RPMI8226 (cell line): Measurements from ENCODE around the gene BANF2.
"Not testable (repeated sequence)": the region's sequence is repeated elsewhere in the genome, so short reads cannot be mapped to it uniquely, and the experiment has no call there.

ENCODE experiments used
- DNase-seq: peaks from one replicate; pipeline ENCODE4 v3.0.0-alpha.2; 2015

BANF2 gene

DNA sequence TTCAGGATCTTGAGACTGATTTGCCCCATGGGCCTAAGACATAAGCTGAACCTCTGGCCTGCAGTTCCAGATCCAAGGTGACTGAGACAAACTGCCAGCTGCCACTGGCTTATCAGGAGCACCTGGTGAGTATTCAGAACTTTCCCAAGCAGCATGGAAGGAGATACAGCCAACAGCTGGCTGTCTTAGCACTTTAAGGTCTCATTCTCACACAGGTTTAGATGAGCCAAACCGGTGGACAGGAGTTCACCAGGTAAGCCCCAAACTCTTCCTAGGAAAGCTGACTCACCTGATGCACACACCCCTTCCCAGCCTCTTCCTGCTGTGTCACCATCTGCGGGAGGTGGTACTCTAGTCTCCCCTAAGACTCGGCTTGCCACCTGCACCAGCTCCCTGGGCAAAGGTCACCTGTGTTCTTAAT, at the start of gene BANF2:
BANF2 (plus strand) TSS at position 36 of the 421 bp plus-strand sequence. CDS start 25,060 bp downstream, outside the sequence.
- DNase-seq: peak; percentile 22

DNA sequence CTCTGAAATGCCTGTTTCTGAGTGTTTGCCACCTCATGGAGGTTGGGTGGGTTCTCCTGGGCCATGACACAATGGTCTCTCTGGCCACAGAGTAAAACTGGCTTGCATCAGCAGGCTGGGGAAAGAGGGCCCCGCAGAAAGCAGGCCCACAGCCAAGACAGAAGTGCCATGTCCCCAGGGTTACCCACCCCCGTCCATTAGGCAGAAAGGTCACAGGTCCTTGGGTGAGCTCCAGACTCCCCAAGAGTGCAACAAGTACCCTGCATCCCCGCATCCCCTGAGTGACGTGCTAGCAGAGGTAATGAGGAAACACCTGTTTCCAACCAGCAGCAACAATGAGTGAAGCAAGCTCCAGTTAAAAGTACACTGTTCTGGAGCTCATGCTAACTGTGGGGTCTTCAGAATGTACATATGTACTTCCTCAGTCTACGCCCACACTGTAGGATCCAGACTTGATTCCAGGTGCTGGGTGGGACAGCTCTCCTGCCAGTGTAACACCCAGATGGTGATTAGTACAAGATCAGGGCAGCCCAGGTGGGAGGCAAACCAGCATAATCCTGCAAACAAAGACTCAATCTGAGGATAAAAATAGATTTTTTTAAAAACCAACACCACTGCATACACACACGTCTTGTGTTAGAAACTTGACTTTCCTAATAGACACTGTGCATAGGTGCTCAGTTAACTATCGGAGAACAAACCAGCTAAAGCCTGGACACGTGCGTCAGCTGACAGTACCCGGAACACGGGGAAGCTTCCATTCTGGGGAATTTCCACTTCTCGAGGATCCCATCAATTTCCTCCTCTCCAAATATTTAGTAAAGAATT, 49.3 kb upstream of the BANF2 start:
- DNase-seq: peak; percentile 98

DNA sequence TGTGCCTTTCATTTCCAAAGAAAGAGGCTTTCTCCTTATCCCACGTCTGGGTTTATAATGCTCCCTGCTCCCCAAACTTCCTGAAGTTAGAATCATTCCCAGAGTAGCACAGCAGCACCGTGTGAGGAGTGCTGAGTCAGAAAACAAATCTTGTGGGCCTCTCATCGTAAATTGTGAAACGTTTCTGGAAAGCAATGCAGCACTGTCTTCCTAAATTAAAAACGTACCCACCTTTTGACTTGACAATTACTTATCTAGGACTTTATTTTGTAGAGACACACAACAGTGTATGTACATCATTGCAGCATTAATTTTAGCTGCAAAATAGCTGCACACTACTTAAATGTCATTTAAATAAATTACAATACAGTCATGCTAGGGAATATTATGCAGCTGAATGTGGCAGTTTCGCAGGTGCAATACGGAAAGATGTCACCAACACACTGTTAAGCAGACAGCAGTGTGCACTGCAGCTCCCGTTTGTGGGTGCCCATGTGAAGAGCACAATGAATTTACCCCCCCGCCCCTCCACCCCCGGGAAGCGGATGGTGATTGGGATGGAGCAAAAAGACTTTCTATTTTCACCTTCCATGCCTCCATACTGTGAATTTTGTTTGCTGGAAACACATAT, 48.5 kb upstream of the BANF2 start:
- DNase-seq: peak; percentile 54

DNA sequence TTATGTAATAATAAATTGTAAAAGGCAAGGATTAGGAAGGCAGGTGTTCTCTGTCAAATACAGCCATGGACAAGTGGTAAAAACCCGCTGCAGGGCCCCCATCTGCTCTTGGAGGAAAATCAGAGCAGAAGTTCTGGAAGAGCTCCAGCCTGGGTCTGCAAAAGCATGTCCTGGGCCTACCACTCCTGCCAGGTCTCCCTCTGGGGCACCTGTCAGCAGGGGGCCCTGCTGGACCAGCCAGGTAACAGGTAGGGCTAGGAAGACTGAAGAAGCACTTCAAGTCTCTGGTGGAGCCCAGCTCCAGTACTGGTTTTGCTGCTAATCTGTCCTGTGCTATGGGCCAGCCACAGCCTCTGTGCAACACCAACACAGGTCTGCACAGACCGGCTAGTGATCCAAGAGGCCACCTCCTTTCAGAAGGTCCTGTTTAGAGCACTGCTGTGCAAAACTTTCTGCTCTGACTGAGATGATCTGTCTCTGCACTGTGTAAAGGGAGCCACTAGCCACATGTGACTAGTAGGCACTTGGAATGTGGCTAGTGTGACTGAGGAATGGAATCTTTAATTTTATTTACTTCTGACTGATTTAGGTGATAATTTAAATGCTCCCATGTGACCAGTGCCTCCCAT, 47.9 kb upstream of the BANF2 start:
- DNase-seq: peak; percentile 82

DNA sequence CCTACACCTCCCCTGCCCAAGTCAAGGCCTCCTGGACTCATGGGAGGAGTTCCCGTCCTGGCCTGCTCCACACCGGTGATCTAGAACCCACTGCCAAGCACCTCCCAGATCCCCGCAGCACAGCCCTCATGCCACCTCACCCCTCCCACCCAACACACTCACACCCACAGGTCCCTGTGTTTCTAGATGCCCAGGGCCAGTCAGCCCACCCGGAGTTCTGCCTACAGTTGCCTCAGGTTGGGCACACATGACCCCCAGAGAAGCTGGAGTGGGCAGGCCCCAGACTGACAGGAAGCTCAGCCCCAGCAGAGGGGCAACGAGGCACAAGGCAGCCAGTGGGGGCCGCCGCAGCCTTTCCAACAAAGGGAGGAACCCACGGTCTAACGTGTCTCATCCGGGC, 47.4 kb upstream of the BANF2 start:
- DNase-seq: no peak

DNA sequence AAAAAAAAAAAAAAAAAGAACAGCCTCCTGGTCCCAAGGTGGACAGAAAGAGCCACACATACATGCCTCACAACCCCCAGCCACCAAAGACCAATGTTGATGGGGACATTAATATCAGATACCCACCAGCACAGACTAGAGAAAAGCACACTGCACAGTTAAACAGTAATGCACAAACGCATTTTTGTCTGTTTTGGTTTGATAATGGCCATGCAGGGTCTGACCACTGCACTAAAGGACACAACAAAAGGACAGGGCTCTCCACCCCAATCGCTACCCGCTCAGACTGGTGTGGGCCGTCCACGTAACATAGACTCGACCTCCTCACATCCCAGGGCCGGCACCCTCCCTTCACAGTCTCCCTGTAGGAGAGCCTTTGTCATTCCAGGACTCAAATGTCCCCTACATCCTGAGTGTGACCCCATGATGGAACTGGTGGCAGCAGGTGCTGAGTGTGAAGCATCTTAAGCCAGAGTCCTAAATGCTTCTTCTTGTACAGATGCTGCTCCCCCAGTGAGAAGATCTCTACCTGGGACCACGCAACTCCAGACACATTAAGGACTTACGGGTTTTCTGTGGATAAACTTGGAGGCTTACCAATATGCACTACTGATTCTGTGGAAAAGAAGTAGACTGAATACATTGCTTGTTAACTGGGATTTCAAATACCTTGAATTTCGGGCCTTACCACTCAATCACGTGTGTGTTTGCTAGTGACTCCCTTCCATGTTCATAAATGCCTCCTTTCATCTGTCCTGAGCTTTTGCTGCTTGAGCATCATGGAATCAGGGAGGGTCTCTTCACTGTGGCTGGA, 45.7 kb upstream of the BANF2 start:
- DNase-seq: no peak

DNA sequence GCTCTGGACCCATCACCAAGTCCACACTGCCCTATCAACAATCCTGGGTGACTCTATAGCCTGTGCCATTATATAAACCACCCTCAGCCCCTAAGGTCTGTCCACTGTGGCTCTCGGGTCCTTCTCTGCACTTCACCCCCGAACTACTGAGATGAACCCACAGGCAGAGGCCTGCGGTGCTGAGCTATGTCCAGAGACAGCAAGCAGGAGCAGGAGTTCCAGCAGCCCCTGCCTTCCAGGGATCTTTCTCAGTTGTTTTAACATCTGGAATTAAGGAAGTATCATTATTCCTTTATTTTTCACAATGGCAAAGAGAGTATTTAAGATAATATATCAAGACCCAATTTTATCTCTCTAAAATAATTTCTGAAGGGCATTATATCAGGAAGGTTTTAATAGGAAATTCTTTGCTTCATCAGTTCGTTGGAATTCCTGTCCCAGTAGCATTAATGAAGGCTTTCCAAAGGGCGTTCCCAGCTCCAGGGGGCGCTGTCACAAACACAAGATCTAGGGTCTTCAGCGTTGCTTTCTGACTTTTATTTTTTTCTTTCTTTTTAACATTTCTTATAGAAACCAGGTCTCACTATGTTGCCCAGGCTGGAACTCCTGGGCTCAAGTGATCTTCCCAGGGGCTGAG, 45.0 kb upstream of the BANF2 start:
- no peak for DNase-seq

DNA sequence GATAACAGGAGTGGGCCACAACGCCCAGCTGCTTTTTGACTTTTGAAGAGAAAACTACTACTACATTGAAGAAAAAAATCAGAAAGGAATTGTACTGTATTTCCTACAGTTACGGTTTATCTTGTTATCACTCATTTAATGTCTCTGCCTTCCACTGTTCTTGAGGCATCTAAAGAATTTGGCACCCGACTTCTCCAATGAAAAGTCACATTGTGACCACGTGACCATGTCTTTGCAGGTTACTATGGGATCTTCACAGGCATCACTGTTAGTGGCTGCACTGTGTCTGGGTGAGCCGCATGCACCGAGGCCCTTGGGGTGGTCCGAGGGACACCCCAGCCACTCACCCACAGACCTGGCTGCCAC, 44.5 kb upstream of the BANF2 start:
- DNase-seq: no peak

DNA sequence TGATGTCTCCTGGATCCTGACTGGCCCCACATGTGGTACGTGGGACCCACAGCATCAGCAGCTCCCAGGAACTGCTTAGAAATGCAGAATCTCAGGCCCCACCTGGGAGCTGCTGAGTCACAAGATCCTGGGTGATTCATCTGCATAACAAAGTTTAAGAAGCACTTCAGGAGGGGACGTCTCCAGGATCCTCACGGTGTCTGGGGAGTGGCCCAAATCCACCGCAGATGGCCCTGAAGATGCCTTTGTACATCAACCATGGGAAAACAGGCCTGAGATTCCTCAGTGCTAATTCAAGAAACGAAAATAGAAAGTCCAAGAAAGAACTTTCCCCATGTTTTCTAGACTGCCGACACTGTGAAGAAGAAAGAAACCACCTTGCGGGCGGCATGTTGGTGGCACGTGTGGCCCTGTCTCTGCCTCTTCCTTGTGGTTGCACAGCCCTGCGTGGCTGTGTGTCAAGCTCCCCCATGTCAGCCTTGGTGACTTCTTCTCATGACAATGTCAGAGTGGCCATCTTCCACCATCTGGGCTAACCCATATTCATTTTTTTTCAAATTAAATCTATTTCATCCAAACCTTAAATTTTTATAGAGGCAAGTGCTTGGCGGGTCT, 43.8 kb upstream of the BANF2 start:
- DNase-seq: peak; percentile 35

DNA sequence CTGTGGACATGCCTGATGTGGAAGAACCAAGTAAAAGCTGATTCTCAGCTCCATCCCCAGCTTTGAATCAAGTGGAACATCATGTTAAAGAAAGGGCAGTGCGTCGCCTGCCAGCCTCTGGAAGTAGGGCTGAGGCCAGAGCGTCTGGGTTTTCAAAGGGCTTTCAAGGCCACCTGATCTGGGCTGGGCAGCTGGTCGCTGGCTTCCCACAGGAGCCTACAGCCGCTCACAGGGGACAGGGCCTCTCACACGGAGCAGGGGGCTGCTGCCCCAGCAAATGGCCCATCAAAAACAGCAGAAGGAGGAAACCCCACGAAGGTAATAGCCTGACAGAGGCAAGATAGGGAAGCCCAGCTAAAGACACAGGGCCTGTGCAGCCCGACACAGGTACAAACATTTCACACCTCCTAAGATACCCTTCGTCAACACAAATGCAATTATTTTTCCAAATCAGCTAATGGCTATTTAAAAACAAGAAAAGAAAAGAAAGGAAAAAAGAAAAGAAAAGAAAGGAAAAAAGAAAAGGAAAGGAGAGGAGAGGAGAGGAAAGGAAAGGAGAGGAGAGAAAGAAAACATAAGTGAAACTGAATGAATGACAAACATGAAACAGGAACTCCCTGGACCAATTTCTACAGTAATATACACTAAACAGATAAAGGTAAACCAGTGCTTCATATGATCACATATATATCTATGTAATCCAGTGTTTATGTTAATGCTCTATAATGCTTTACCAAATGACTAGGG, 42.5 kb upstream of the BANF2 start:
- DNase-seq: no peak

DNA sequence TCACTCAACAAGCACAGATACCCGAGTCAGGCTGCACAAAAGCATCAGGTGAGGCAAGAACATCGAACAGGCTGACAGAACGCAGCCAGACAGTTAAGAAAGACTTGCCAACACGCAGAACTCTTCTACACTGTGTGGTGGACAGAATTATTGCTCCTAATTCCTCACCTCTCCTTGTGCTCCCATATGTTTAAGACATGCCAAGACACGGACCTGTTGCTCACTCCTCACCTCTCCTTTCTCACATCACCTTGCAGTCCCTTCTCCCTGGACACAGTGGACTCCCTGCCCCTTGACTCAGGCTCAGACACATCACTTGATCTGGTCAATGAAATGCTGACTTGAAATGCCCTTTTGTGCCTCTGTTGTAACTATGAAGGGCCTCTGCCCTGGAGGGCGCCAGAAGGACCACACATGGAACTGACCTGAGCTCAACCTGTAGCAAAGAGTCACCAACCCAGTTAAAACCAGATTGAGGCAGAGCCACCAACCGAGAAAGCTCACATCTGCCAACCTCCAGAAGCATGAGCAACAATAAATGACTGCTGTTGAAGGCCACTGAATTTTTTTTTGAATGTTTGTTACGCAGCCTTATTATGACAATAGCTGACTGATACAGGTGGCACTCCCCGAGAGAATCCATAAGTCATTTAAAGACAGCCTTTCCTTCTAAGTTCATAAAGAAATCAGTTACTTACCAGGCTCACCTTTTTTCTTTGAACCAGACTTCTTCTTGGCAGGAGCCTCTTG, 41.7 kb upstream of the BANF2 start:
- DNase-seq: no peak

DNA sequence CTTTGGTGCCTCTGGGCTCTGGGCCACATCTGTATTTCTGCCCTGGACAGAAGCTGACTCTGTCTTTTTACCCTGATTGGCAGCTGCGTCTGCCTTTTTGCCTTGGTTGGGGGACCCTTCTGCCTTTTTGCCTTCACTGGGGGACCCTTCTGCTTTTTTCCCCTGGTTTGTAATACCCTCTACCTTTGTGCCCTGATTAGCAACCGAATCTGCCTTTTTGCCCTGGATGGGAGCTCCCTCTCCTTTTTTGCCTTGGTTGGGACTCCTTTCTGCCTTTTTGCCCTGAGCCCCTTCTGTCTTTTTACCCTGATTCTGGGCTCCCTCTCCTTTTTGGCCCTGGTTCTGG, 41.1 kb upstream of the BANF2 start:
- no peak for DNase-seq

DNA sequence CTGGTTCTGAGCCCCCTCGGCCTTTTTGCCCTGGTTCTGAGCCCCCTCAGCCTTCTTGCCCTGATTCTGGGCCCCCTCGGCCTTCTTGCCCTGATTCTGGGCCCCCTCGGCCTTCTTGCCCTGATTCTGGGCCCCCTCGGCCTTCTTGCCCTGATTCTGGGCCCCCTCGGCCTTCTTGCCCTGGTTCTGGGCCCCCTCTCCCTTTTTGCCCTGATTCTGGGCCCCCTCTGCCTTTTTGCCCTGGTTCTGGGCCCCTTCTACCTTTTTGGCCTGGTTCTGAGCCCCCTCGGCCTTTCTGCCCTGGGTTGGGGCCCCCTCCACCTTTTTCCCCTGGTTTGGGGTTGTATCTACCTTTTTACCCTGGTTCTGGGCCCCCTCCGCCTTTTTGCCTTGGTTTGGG, 40.4 kb upstream of the BANF2 start:
- not testable (repeated sequence) for DNase-seq

DNA sequence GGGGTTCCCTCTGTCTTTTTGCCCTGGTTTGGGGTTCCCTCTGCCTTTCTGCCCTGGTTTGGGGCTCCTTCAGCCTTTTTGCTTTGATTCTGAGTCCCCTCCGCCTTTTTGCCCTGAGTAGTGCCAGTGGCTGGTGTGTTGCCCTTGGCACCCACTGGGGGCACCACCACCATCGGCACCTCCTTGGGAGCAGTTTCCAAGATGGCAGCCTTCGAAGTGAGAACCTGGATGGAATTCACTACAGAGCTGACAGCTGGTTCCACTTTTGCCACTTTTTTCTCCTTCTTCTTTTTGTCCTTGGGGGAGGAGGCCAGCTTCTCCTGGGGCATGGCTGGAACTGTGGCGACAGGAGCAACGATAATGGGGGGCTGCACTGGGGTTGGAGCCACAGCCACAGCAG, 40.0 kb upstream of the BANF2 start:
- no peak for DNase-seq

DNA sequence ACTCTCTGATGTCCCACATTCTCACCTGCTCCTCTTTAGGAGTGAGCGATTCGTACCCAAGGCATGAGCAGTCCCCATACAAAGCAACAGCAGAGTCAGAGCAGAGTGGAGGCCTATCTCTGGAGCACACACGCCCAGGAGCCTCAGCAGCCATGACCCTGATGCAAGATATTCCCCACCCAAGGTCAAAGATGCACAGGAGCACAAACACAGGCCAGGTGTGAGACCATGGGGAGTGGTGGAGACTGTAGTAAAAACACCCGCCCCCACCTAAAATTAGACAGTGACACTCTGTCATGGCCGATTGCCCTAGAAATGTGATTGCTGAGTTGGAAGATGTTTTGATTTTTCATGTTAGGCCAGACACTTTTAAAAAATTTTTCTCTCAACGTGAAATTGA, 39.1 kb upstream of the BANF2 start:
- no peak for DNase-seq

DNA sequence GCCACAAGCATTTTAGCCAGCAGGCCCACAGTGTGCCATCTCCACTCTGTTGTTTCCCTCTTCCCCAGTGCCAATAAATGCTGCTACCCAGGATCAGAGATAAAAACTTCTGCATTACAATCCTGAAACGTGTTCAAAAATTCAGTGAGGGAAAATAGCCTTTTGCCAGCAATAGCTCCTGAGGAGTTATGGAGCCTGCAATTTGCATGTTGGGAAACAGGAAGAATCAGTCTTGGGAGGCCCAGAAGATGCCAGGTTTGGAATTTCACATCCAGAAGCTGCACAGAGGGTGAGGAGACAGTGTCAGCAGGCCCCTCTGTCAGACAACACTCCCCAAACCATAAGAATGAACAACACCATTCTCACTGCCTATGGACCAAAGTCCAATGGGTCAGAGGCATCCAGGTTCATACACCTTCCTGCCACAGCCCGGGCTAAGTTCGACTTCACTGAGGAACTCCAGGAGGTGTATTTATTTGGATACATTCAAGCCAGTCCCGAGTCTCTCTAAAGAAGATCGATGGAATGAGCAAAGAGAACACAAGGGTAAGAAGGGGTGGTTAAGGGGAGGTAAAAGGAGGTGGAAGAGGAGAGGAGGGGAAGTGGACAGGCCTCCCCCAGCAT, 38.5 kb upstream of the BANF2 start:
- DNase-seq: no peak

DNA sequence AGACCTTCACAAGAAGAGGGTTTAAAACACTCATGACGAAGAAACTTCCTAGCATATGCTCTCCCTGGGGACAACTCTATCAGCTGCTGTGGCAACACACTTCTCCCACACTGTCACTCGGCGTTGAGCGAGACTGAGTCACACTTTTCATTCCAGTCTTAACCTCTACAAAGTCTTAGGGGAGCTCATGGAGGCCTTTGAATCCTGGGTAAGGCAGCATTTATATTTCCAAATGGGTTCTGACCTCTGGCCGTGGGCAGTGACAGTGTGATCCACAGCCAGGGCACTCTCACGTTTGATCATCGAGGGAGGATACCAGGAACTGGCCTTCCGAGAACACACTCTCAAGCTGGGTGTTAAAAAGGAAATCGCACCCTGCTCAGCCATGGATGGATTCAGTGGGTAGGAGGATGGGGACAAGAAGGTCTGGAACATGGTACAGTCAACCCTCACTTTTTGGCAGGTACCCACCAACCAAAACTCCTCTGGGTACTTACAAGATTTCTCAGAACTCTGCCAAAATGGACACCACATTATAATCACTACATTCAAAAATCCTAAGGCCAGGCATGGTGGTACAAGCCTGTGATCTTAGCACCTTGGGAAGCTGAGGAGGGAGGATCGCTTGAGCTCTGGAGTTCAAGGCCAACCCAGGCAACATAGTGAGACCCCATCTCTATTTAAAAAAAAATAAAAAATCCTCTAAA, 37.3 kb upstream of the BANF2 start:
- DNase-seq: no peak

DNA sequence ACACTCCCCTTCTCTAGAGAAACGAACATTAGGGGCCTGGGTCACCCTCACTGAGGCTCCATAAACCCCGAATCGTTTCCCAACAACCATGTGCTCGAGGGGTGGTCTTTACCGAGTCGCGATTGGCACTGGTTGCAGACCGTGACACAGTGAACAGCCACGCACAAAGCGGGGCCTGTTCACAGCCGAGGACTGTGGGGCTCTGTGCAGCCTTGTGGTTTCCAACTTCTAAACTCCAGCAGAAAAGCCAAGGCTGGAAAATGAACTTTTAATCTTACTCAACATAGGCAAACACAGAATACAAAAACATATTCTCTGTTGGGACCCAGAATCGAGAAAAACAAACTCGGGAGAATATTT, 36.7 kb upstream of the BANF2 start:
- no peak for DNase-seq

DNA sequence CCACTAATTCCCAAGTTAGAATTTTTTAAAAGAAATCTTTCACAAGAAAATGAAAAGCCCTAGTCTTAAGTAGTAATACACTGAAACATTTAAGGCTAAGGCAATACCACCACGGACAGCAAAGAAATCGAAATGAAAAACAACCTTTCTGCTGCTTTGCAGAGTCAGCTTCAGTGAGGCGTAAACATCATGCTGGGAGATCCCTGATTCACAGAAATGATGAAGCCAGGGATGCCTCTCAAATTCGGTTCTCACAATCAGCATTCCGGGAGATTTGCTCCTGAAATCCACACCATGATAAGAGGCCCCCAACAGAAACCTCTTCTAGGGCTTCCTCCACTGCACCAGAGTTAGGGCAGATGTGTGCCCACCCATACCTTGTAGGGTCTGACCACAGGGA, 36.3 kb upstream of the BANF2 start:
- no peak for DNase-seq
